Activated CD8-positive, alpha-beta T cell treated with anti-CD3 and anti-CD28 coated beads, Interleukin-2, amount 10 ng/mL, durations not matched to agents 7 days and 5 days (primary cell): ENCODE results near the gene ATE1. TPM values are rescaled to one million over a fixed set of nuclear protein-coding genes. Genes with fewer than 3 reads are reported as not detected.
"Not testable (repeated sequence)": the region's sequence is repeated elsewhere in the genome, so short reads cannot be mapped to it uniquely, and the experiment has no call there.

Experiments
- ATAC-seq: fragments of 150-1000 bp; cut with Tn5 transposase; one replicate; pipeline ENCODE4 v1.10.0; 2021; ENCODE audit warnings: moderate library complexity
- CTCF ChIA-PET: fragments of 350-600 bp; sonication (Branson Sonifier 250); formaldehyde crosslinking; loops from one replicate; lab custom pipeline; 2021; ENCODE audit warnings: antibody characterized with exemption; lab: Charles Lee
- POLR2A ChIA-PET: fragments of 350-600 bp; sonication (Branson Sonifier 250); formaldehyde crosslinking; loops from one replicate; lab custom pipeline; 2021; ENCODE audit warnings: antibody characterized with exemption; lab: Charles Lee
- DNase-seq: peaks from one replicate; pipeline ENCODE4 v3.0.0-alpha.2; 2020
- H3K27ac Mint-ChIP-seq: one replicate; pipeline ENCODE4 v1.8.0; 2021; ENCODE audit warnings: mild to moderate bottlenecking, mixed read lengths
- H3K27me3 Mint-ChIP-seq: one replicate; pipeline ENCODE4 v1.8.0; 2021; ENCODE audit warnings: low read depth, mixed read lengths
- H3K36me3 Mint-ChIP-seq: one replicate; pipeline ENCODE4 v1.8.0; 2021; ENCODE audit warnings: low read depth, mixed read lengths
- H3K4me1 Mint-ChIP-seq: one replicate; pipeline ENCODE4 v1.8.0; 2021; ENCODE audit warnings: low read depth, mixed read lengths
- H3K4me3 Mint-ChIP-seq: one replicate; pipeline ENCODE4 v1.8.0; 2021; ENCODE audit warnings: mild to moderate bottlenecking, mixed read lengths
- H3K9me3 Mint-ChIP-seq: one replicate; pipeline ENCODE4 v1.8.0; 2022; ENCODE audit warnings: mixed read lengths; ENCODE audit not compliant: insufficient read depth
- total RNA-seq, 2 experiments: library from RNA; stranded (reverse); gene quantifications; one replicate each; pipeline ENCODE4 v1.2.3, GENCODE V29; 2021

ATE1 gene
- total RNA-seq, 2 experiments from 2014 or later: 20.2 to 26.0 TPM

DNA sequence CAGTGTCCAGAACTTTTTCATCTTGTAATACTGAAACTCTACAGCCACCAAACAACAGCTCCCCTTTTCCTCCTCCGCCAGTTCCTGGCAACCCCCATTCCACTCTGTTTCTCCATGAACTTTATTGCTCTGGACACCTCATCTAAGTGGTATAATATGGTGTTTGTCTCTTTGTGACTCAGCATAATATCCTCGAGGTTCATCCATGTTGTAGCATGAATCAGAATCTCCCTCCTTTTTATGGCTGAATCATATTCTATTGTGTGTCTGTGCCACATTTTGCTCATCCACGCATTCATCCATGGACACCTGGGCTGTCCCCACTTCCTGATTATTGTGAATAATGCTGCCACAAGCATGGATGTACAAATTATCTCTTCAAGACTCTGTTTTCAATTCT lies 205.2 kb downstream of the ATE1 start:
- POLR2A ChIA-PET: no interaction called here
- Mint-ChIP-seq H3K27me3 (peaks cover 6% of the 10 kb centered on the region), H3K27ac (no peak overlapping the region), H3K36me3 (no peaks in the 10 kb centered on the region), H3K4me1 (no peaks in the 10 kb centered on the region), H3K9me3 (no peaks in the 10 kb centered on the region), H3K4me3 (no peak overlapping the region)
- ATAC-seq (no peak), DNase-seq (no peak)
- CTCF ChIA-PET: no interaction called here

DNA sequence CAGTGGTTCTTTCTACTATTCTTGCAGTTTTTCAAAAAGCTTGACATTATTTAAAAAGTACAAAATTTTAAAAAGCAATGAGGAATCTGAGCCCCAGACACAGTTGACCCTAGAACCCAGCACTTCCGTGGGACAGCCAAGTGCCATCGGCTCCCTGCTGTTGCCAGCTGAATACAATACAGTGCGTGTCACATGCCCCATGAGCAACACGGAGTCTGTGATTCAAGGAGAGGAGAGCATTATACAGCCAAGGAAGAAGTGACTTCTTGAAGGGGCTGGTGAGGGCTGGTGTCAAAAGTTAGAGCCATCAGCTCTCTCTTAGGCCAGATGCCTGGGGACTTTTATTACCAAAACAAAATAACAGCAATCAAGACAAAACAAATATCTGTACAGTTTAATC lies 206.6 kb downstream of the ATE1 start:
- H3K9me3 Mint-ChIP-seq: no peaks in the 10 kb centered on the region
- ATAC-seq (no peak), DNase-seq (no peak)
- peaks cover 8% of the 10 kb centered on the region for H3K27me3 Mint-ChIP-seq
- H3K36me3 Mint-ChIP-seq: no peaks in the 10 kb centered on the region
- H3K4me1 Mint-ChIP-seq: no peaks in the 10 kb centered on the region
- H3K4me3 Mint-ChIP-seq: no peak overlapping the region
- H3K27ac Mint-ChIP-seq: no peak overlapping the region
- ChIA-PET CTCF (no interaction called here), POLR2A (no interaction called here)

DNA sequence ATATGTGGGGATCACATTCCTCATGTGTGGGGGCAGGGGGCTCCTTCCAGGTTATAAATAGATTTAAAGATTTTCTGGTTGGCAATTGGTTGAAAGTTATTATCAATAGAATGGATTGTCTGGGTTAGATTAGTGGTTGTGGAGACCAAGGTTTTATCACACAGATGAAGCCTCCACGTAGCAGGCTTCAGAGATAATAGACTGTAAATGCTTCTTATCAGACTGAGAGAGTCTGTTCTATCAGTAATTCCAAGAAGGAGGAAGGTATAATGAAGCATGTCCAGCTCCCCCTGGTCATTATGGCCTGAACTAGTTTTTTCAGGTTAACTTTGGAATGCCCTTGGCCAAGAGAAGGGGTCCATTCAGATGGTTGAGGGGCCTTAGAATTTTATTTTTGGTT lies 211.9 kb downstream of the ATE1 start:
- Mint-ChIP-seq H3K36me3 (no peaks in the 10 kb centered on the region), H3K4me1 (no peaks in the 10 kb centered on the region), H3K27me3 (peaks cover 2% of the 10 kb centered on the region), H3K9me3 (no peaks in the 10 kb centered on the region), H3K27ac (no peak overlapping the region), H3K4me3 (no peak overlapping the region)
- ChIA-PET CTCF (no interaction called here), POLR2A (no interaction called here)
- DNase-seq (no peak), ATAC-seq (no peak)

DNA sequence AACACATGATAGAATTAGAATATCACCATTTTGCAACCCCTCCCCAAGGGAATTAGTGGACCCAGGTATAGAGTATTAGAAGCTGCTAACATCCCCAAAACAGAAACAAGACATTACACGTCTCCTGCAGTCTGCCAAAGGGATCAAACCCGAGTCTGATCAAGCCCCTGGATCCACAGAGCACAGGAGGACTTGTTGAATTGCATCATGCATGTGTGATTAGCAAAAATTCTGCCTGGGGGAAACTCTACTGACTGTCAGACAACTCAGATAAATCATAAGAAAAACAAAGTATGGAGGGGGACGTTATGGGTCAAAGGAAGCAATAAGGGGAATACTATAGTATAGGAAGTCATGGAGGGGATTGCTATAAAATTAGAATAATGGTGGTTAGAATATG lies 212.8 kb downstream of the ATE1 start:
- CTCF ChIA-PET: no interaction called here

GRCh38 chr10:121713486-121713885 lies 214.3 kb downstream of the ATE1 start:
- DNase-seq (no peak), ATAC-seq (no peak)
- H3K9me3 Mint-ChIP-seq: no peaks in the 10 kb centered on the region
- POLR2A ChIA-PET: no interaction called here
- H3K4me1 Mint-ChIP-seq: no peaks in the 10 kb centered on the region
- no peaks in the 10 kb centered on the region for H3K36me3 Mint-ChIP-seq
- no peak overlapping the region for H3K4me3 Mint-ChIP-seq
- H3K27me3 Mint-ChIP-seq: peaks cover 4% of the 10 kb centered on the region
- CTCF ChIA-PET: no interaction called here
- no peak overlapping the region for H3K27ac Mint-ChIP-seq

More for the DNA sequence above, 212.8 kb downstream of the ATE1 start:
- ATAC-seq (no peak), DNase-seq (no peak)
- POLR2A ChIA-PET: no interaction called here
- H3K27me3 Mint-ChIP-seq: peaks cover 2% of the 10 kb centered on the region
- no peaks in the 10 kb centered on the region for H3K9me3 Mint-ChIP-seq
- H3K36me3 Mint-ChIP-seq: no peaks in the 10 kb centered on the region
- no peaks in the 10 kb centered on the region for H3K4me1 Mint-ChIP-seq
- H3K4me3 Mint-ChIP-seq: no peak overlapping the region
- H3K27ac Mint-ChIP-seq: no peak overlapping the region

GRCh38 chr10:121710971-121711370 lies 216.9 kb downstream of the ATE1 start:
- H3K4me1 Mint-ChIP-seq: no peaks in the 10 kb centered on the region
- peaks cover 2% of the 10 kb centered on the region for H3K27me3 Mint-ChIP-seq
- no peak for ATAC-seq
- H3K27ac Mint-ChIP-seq: no peak overlapping the region
- ChIA-PET POLR2A (no interaction called here), CTCF (no interaction called here)
- H3K4me3 Mint-ChIP-seq: no peak overlapping the region
- no peaks in the 10 kb centered on the region for H3K9me3 Mint-ChIP-seq
- DNase-seq: no peak
- H3K36me3 Mint-ChIP-seq: no peaks in the 10 kb centered on the region

GRCh38 chr10:121710207-121710606 lies 217.6 kb downstream of the ATE1 start:
- Mint-ChIP-seq H3K27me3 (peaks cover 2% of the 10 kb centered on the region), H3K27ac (no peak overlapping the region), H3K9me3 (no peaks in the 10 kb centered on the region), H3K4me3 (no peak overlapping the region), H3K4me1 (no peaks in the 10 kb centered on the region), H3K36me3 (no peaks in the 10 kb centered on the region)
- CTCF ChIA-PET: no interaction called here
- POLR2A ChIA-PET: no interaction called here
- DNase-seq: no peak
- ATAC-seq: no peak

DNA sequence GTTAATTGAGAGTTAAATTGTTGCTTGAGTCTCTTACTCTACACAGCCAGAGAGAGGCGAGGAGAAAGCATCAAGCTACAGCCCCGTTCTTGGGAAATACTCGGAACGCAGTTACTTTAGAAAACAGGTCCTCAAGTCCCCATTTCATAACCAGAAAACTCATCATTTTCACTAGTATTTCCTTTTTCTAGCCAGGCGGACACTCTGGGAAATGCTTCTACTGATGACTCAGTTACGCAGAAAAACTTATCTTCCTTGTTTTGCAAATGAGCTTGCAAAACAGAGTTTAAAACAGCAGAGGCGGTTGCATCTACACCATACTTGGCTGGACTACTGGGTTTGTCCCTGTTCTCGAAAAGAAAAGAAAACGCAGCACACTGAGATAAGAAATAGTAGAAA lies 218.2 kb downstream of the ATE1 start:
- ChIA-PET CTCF (no interaction called here), POLR2A (no interaction called here)
- H3K4me3 Mint-ChIP-seq: no peak overlapping the region
- H3K9me3 Mint-ChIP-seq: no peaks in the 10 kb centered on the region
- no peaks in the 10 kb centered on the region for H3K36me3 Mint-ChIP-seq
- peaks cover 2% of the 10 kb centered on the region for H3K27me3 Mint-ChIP-seq
- no peak overlapping the region for H3K27ac Mint-ChIP-seq
- no peaks in the 10 kb centered on the region for H3K4me1 Mint-ChIP-seq
- ATAC-seq (no peak), DNase-seq (no peak)

GRCh38 chr10:121708728-121709674 lies 218.8 kb downstream of the ATE1 start:
- DNase-seq (no peak), ATAC-seq (no peak)
- Mint-ChIP-seq H3K36me3 (no peaks in the 10 kb centered on the region), H3K4me3 (no peak overlapping the region), H3K27me3 (peaks cover 2% of the 10 kb centered on the region), H3K27ac (no peak overlapping the region), H3K4me1 (no peaks in the 10 kb centered on the region), H3K9me3 (no peaks in the 10 kb centered on the region)
- ChIA-PET POLR2A (no interaction called here), CTCF (no interaction called here)

- H3K36me3 Mint-ChIP-seq: no peaks in the 10 kb centered on the region
- ChIA-PET POLR2A (no interaction called here), CTCF (no interaction called here)
- no peaks in the 10 kb centered on the region for H3K9me3 Mint-ChIP-seq
- no peak for DNase-seq
- ATAC-seq: no peak
- no peaks in the 10 kb centered on the region for H3K4me1 Mint-ChIP-seq
- H3K4me3 Mint-ChIP-seq: no peak overlapping the region
- no peak overlapping the region for H3K27ac Mint-ChIP-seq
- no peaks in the 10 kb centered on the region for H3K27me3 Mint-ChIP-seq
These were observed 225.2 kb downstream of the ATE1 start for GRCh38 chr10:121702351-121703320.

GRCh38 chr10:121700416-121700815 lies 227.4 kb downstream of the ATE1 start:
- POLR2A ChIA-PET: interaction anchor here (0.5 kb wide), 1 partner anchor 645 kb away, joined by 3 read pairs; no protein-coding TSS in a partner anchor
- Mint-ChIP-seq H3K4me3 (no peak overlapping the region), H3K36me3 (no peaks in the 10 kb centered on the region), H3K27me3 (no peaks in the 10 kb centered on the region), H3K27ac (no peak overlapping the region), H3K9me3 (no peaks in the 10 kb centered on the region), H3K4me1 (no peaks in the 10 kb centered on the region)
- DNase-seq (no peak), ATAC-seq (no peak)
- CTCF ChIA-PET: no interaction called here

DNA sequence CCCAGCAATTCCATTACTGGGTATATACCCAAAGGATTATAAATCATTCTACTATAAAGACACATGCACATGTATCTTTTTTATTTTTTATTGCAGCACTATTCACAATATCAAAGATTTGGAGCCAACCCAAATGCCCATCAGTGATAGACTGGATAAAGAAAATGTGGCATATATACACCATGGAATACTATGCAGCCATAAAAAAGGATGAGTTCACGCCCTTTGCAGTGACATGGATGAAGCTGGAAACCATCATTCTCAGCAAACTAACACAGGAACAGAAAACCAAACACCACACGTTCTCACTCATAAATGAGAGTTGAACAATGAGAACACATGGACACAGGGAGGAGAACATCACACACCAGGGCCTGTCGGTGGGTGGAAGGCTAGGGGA lies 228.1 kb downstream of the ATE1 start:
- H3K27me3 Mint-ChIP-seq, H3K36me3 Mint-ChIP-seq, H3K4me1 Mint-ChIP-seq, H3K27ac Mint-ChIP-seq, H3K4me3 Mint-ChIP-seq, POLR2A ChIA-PET, DNase-seq, H3K9me3 Mint-ChIP-seq, CTCF ChIA-PET, ATAC-seq: not testable (repeated sequence)
